Common myeloid progenitor, CD34-positive (primary cell): ENCODE data around the gene ARHGEF16.

Experiments used
- CTCF ChIA-PET: fragments of 350-600 bp; sonication (Branson Sonifier 250); formaldehyde crosslinking; loops from one replicate; lab custom pipeline; 2021; ENCODE audit warnings: antibody characterized with exemption; lab: Charles Lee
- POLR2A ChIA-PET: fragments of 350-600 bp; sonication (Branson Sonifier 250); formaldehyde crosslinking; loops from one replicate; lab custom pipeline; 2021; ENCODE audit warnings: antibody characterized with exemption; lab: Charles Lee
- DNase-seq, 3 donors: peaks; one replicate each; pipeline versions ENCODE4 v3.0.0 to v3.0.0-alpha.2; 2013
- H3K27ac ChIP-seq, 2 experiments: 1 replicate in 1 of 2; 2 replicates in 1 of 2; pipeline ENCODE4 v1.7.0; 2013; ENCODE audit warnings: inconsistent platforms in 2 of 2, low read length in 2 of 2, mild to moderate bottlenecking in 2 of 2, low read depth in 1 of 2, moderate library complexity in 1 of 2; ENCODE audit not compliant: severe bottlenecking in 2 of 2, insufficient read depth in 1 of 2, poor library complexity in 1 of 2
- H3K27me3 ChIP-seq, 5 experiments: replicated peaks in 2 of 5; 1 replicate in 3 of 5; 2 replicates in 2 of 5; pipeline versions ENCODE4 v1.6.1 to v1.7.0; 2013; ENCODE audit warnings: low read length in 4 of 5, mild to moderate bottlenecking in 2 of 5, moderate library complexity in 2 of 5, inconsistent platforms in 1 of 5; ENCODE audit not compliant: insufficient read depth in 5 of 5, control insufficient read depth in 4 of 5
- H3K36me3 ChIP-seq, 4 experiments: 1 replicate in 2 of 4; 2 replicates in 2 of 4; pipeline versions ENCODE4 v1.6.1 to v1.7.0; 2013; ENCODE audit warnings: low read length in 3 of 4, control low read depth in 1 of 4, mild to moderate bottlenecking in 1 of 4; ENCODE audit not compliant: control insufficient read depth in 4 of 4, insufficient read depth in 4 of 4
- H3K4me1 ChIP-seq, 4 experiments: 1 replicate in 3 of 4; 2 replicates in 1 of 4; pipeline versions ENCODE4 v1.6.1 to v1.7.1; 2013; ENCODE audit warnings: low read length in 3 of 4, mild to moderate bottlenecking in 3 of 4, control low read depth in 1 of 4, inconsistent platforms in 1 of 4, moderate library complexity in 1 of 4; ENCODE audit not compliant: control insufficient read depth in 4 of 4, insufficient read depth in 4 of 4; ENCODE audit errors: control extremely low read depth in 1 of 4
- H3K4me3 ChIP-seq, 7 experiments: 1 replicate in 4 of 7; 2 replicates in 3 of 7; pipeline versions ENCODE4 v1.5.1 to v1.7.0; 2013; ENCODE audit warnings: mild to moderate bottlenecking in 7 of 7, low read length in 6 of 7, moderate library complexity in 6 of 7, inconsistent platforms in 2 of 7, low read depth in 2 of 7, control low read depth in 1 of 7; ENCODE audit not compliant: insufficient read depth in 4 of 7, control insufficient read depth in 1 of 7; ENCODE audit errors: extremely low read depth in 1 of 7
- H3K9me3 ChIP-seq, 5 experiments: 1 replicate in 4 of 5; 2 replicates in 1 of 5; pipeline versions ENCODE4 v1.6.1 to v1.7.1; 2013; ENCODE audit warnings: low read length in 4 of 5, mild to moderate bottlenecking in 2 of 5, inconsistent platforms in 1 of 5, low read depth in 1 of 5, moderate library complexity in 1 of 5; ENCODE audit not compliant: control insufficient read depth in 4 of 5, insufficient read depth in 2 of 5; ENCODE audit errors: control extremely low read depth in 1 of 5
- WGBS: methylation state at CpG from one replicate; pipeline ENCODE4 v1.1.5; 2013; ENCODE audit not compliant: insufficient coverage; 5-methylcytosine and 5-hydroxymethylcytosine counted together

ARHGEF16 gene

GRCh38 chr1:3497521-3497920 lies 43.1 kb downstream of the ARHGEF16 start:
- ChIA-PET POLR2A (no interaction called here), CTCF (no interaction called here)
- H3K4me3 ChIP-seq: no peak overlapping the region
- no peaks in the 10 kb centered on the region for H3K4me1 ChIP-seq
- no peak overlapping the region for H3K27ac ChIP-seq
- WGBS: 94% methylated on average over 17 of the region's 19 CpGs
- no peaks in the 10 kb centered on the region for H3K27me3 ChIP-seq
- H3K9me3 ChIP-seq: no peaks in the 10 kb centered on the region
- no peak for DNase-seq
- peaks cover 0 to 78% (median 26%) of the 10 kb centered on the region in 4 experiments for H3K36me3 ChIP-seq

- ChIA-PET CTCF (interaction anchor here (1.6 kb wide), 1 partner anchor 8 kb away, joined by 3 read pairs; no protein-coding TSS in a partner anchor), POLR2A (no interaction called here)
- 97% methylated on average over 20 of the region's 26 CpGs for WGBS
- H3K4me3 ChIP-seq: no peak overlapping the region
- H3K9me3 ChIP-seq: no peaks in the 10 kb centered on the region
- no peak for DNase-seq
- H3K36me3 ChIP-seq: peaks cover 0 to 75% (median 26%) of the 10 kb centered on the region in 4 experiments
- H3K27me3 ChIP-seq: no peaks in the 10 kb centered on the region
- H3K27ac ChIP-seq: no peak overlapping the region
- H3K4me1 ChIP-seq: no peaks in the 10 kb centered on the region
Observed at GRCh38 chr1:3498246-3498930, 43.9 kb downstream of the ARHGEF16 start.

GRCh38 chr1:3498986-3499385 lies 44.5 kb downstream of the ARHGEF16 start:
- H3K4me1 ChIP-seq: no peaks in the 10 kb centered on the region
- no peaks in the 10 kb centered on the region for H3K27me3 ChIP-seq
- H3K4me3 ChIP-seq: no peak overlapping the region
- ChIA-PET POLR2A (no interaction called here), CTCF (interaction anchor here (1.6 kb wide), 1 partner anchor 8 kb away, joined by 3 read pairs; no protein-coding TSS in a partner anchor)
- DNase-seq: no peak
- no peak overlapping the region for H3K27ac ChIP-seq
- peaks cover 0 to 76% (median 23%) of the 10 kb centered on the region in 4 experiments for H3K36me3 ChIP-seq
- H3K9me3 ChIP-seq: no peaks in the 10 kb centered on the region
- 98% methylated on average over 7 of the region's 8 CpGs for WGBS

DNA sequence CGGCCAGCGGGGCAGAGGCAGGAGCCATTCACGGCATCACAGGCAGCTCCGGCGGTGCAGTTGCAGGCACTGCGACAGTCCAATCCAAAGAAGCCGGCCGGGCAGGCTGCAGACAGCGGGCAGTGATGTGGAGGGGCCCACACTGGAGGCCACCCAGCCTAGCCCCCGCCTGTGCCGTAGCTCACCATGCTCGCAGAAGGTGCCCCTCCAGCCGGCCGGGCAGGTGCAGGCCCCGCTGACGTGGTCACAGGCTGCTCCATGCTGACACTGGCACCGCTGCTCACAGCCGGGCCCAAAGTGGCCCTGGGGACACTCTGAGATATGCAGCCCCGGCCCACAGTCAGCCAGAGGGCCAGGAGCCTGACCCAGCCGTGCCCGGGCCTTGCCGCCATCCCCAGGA lies 45.1 kb downstream of the ARHGEF16 start:
- Histone ChIP-seq H3K4me3 (no peak overlapping the region), H3K4me1 (no peaks in the 10 kb centered on the region), H3K27me3 (no peaks in the 10 kb centered on the region), H3K9me3 (no peaks in the 10 kb centered on the region), H3K36me3 (peaks cover 0 to 77% (median 24%) of the 10 kb centered on the region in 4 experiments), H3K27ac (no peak overlapping the region)
- CTCF ChIA-PET: interaction anchor here (1.6 kb wide), 1 partner anchor 9 kb away, joined by 3 read pairs; no protein-coding TSS in a partner anchor
- POLR2A ChIA-PET: no interaction called here
- 91% methylated on average over 18 of the region's 22 CpGs for WGBS
- DNase-seq: no peak

- Histone ChIP-seq H3K27ac (no peak overlapping the region), H3K4me3 (no peak overlapping the region), H3K27me3 (no peaks in the 10 kb centered on the region), H3K9me3 (no peaks in the 10 kb centered on the region), H3K4me1 (no peaks in the 10 kb centered on the region), H3K36me3 (peaks cover 0 to 77% (median 23%) of the 10 kb centered on the region in 4 experiments)
- WGBS: 97% methylated on average over 32 of the region's 32 CpGs
- CTCF ChIA-PET: interaction anchor here (1.2 to 1.6 kb wide), 2 partner anchors 10 to 16 kb away, joined by 3 read pairs; no protein-coding TSS in a partner anchor
- DNase-seq: no peak
- POLR2A ChIA-PET: no interaction called here
Observed at GRCh38 chr1:3500265-3500835, 45.9 kb downstream of the ARHGEF16 start.

DNA sequence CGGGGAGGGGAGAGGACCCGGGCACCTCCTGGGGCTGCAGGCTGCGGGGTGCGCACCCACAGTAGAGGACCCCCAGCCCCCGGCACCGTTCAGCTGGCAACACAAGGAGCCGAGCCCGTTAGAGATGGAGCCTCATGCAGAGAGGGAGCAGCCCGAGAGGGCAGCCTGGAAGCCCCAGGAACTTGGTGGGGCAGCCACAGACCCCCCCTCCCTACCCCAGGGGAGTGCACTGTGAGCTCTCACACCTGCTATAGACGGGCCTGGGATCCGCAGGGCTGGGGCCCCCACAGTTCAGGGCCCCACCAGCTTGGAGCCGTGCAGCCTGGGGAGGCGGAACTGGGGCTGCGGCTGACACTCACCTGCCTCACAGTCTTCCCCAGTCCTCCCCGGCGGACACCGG lies 47.0 kb downstream of the ARHGEF16 start:
- no peaks in the 10 kb centered on the region for H3K27me3 ChIP-seq
- no peaks in the 10 kb centered on the region for H3K4me1 ChIP-seq
- H3K4me3 ChIP-seq: no peak overlapping the region
- ChIA-PET CTCF (interaction anchor here (1.1 to 1.8 kb wide), 3 partner anchors 10 to 63 kb away, joined by 3 to 5 read pairs (median 4); no protein-coding TSS in a partner anchor), POLR2A (no interaction called here)
- no peak for DNase-seq
- WGBS: 94% methylated on average over 12 of the region's 17 CpGs
- H3K36me3 ChIP-seq: peaks cover 0 to 77% (median 18%) of the 10 kb centered on the region in 4 experiments
- H3K9me3 ChIP-seq: no peaks in the 10 kb centered on the region
- no peak overlapping the region for H3K27ac ChIP-seq
